HG03342 (cell line): ENCODE results near the gene ZNF280C.
"Not testable (repeated sequence)": the region's sequence is repeated elsewhere in the genome, so short reads cannot be mapped to it uniquely, and the experiment has no call there.

Experiments
- ATAC-seq: cut with Tn5 transposase; IDR thresholded peaks from one replicate; pipeline ENCODE4 v1.9.1; 2021; ENCODE audit warnings: mild to moderate bottlenecking, moderate library complexity; ENCODE audit not compliant: unreplicated experiment

ZNF280C gene

DNA sequence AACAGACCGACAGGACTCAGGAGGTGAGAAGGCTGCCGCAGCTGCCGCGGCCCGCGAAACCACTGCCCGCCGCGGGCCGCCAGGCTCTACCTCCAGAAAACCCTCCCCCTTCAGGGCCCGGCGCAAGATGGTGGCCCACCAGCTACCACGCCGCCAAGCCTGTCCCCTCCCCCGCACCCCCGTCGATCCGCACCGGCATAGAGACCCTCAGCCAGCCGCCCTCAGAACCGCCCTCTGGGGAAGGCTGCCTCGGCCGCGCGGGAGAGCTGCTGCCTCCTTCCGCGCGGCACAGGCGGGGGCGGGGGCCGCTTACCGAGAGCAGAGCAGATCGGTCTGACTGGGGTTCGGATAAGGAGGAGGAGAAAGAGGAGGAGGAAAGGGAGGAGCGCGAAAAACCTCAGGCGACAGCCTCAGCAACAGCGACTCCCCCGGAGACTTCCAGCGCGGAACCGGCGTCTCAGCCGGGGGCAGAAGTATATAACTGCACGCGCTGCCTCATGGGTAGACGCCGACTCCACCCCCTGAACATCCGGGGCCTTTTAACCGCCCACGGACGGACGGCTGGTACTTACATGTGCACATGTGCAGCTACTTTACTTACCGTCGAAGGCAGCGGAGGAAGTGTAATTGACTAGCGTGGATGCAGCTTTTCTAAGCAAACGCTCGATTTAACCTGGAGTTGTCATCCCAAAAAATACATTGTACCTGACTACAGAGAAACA is at the start of gene ZNF280C:
ZNF280C (minus strand) TSS at position 451 of the 722 bp plus-strand sequence. CDS start 8,450 bp downstream, outside the sequence.
- peak; percentile 95 for ATAC-seq

DNA sequence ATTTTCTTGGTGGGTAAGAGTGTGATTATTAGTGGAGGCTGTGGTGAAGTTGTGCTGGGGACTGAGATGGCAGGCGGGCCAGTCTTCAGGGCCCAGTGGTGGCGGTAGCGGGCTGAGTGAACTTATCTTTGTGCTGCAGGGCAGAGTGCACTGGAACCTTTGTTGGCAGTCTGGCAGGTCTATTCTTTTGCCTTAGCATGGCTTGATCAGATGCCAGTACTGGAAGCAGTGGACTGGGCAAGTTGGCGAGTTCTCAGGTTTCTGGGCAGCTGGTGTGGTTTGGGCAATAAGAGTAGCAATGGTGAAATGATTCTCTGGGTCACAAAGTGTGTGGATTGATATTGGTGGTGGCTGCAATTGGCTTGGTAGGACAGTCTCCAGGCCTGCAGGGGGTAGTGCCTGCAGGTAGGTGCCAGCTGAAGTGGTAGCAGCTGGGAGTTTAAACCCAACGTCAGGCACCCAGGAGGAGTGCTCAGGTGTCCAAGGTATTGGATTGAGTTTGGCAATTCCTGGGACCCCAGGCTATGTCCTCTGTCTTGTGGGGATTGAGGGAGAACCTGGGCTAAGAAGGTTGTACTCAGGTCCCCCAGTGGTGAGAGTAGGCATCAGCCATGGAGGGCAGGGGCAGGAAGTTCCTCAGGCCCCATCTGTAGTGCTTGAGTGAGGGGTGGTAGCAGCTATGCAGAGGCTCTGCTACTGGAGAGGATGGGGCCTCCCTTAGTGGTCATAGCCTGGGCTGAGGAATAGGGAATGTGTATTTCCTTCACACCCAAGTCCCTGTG is 36.1 kb upstream of the ZNF280C start:
- ATAC-seq = no peak

GRCh38 chrX:130301977-130302376 is 33.3 kb upstream of the ZNF280C start:
- ATAC-seq = no peak

GRCh38 chrX:130301405-130301804 is 32.7 kb upstream of the ZNF280C start:
- ATAC-seq = no peak

DNA sequence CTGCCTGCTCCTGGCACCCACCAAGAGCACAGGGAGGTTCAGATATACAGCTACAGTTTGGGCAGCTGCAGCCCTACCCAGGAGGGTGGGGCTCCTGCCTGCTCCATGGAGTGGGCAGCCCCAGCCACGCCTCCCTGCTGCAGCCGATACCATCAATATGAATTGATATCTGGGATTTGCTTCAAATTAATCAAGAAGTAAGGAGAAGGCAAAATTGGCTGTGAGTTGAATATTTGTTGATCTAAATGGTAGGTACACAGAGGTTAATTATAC is 31.2 kb upstream of the ZNF280C start:
- ATAC-seq = no peak

DNA sequence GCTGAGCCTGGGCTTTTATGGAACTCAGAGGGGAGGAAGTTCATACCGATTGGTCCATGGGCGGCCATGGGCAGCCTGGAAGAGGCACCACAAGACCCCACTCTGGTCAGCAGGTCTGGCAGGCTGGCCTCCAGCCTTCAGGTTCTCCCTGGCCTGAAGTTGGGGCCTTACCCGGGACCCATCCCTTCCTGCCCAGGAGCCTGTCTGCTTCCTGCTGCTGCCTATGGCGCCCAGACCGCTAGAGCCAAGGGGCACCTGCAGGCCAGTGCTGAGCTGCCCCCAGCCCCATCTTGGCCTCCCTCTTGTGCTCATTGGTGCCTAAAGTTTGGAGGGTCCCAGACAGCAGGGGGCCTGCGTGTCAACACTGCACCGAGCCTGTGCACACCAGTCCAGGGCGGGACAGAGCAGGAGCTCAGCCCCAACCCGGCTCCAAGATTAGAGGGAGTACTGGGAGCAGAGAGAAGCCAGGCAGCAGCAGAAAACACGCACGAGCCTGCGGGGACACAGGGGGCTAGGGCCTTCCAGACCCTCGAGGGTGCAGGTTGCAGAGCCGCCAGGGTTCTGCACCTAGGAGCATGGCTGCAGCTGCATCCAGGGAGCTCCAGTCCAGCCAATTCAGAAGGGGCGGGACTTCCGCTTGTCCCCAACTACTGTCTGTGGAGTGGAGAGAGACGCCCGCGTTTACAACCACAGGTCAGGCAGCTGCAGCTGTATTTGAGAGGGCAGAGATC is 30.7 kb upstream of the ZNF280C start:
- ATAC-seq = no peak

DNA sequence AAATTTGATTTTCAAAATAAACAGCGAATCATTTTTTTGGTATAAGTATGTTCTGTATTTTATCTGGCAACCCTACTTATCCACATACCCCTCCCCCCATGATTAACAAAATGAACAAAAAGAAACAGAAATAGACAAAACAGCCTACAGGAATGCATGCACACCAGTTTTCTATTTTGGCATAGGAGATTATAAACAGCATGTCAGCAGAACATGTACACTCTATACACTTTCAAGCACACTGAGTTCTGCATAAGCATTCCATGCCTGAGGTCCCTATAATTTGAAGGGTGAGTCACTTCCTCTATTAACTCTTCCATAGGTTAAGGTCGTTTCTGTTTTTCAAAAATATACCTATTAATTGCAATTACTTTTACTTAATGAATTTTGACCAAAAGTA is 28.0 kb upstream of the ZNF280C start:
- no peak for ATAC-seq

DNA sequence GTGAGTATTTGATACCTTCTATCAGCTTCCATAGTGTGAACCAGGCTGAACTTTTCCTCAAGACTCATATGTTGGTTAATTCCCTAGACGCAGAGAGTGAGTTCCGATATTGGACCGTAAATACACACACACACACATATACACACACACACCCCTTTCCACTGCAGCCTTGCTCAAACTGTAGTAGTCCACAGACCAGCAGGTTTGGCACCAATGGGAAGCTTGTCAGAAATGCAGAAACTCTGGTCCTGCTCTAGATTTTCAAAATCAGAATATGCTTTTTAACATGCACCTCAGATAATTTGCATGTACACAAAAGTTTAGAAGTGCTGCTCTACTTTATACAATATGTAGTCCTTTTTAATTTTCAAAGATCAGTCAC is 27.6 kb upstream of the ZNF280C start:
- no peak for ATAC-seq

- ATAC-seq = no peak
Measured at GRCh38 chrX:130295519-130296296, 27.0 kb upstream of the ZNF280C start.

GRCh38 chrX:130287071-130287770 is 18.5 kb upstream of the ZNF280C start:
- ATAC-seq = no peak

DNA sequence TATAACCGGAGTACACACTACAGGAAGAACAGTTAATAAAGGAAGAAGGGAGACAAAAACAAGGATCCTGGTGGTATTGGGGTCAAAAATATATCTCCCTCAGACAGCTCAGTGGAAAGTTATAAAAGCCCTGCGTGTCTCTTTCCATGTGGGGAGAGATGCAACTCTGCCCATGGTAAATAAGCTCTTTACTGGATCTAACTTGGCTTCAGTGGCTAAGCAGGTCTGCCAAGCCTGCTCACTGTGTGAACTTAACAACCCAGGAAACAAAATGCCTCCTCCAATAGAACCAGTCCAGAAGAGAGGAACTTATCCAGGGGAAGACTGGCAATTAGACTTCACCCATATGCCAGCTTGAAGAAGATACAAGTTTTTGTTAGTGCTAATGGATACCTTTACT is 17.0 kb upstream of the ZNF280C start:
- ATAC-seq = no peak

- ATAC-seq = no peak
Measured at GRCh38 chrX:130285069-130285620, 16.4 kb upstream of the ZNF280C start.

- ATAC-seq = no peak
Measured at GRCh38 chrX:130282151-130282550, 13.5 kb upstream of the ZNF280C start.

DNA sequence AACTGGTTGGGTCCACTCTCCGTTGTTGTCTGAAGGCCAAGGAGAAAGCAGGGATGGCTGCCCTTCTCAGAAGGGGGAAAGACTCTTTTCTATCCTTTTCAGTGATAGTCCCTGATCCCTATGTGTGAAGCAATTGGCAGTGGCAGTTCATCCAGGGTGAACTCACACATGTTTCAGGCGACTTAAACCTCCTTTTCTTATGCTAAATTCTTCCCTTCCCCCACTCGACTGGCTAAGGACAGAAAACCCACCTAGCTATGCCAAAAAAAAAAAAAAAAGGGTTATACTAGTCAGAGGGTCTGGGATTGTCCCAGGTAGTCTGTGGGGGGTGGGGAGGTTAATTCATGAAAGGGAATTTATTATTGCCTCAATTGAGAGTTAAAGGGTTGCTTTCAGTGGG is 12.2 kb upstream of the ZNF280C start:
- no peak for ATAC-seq

DNA sequence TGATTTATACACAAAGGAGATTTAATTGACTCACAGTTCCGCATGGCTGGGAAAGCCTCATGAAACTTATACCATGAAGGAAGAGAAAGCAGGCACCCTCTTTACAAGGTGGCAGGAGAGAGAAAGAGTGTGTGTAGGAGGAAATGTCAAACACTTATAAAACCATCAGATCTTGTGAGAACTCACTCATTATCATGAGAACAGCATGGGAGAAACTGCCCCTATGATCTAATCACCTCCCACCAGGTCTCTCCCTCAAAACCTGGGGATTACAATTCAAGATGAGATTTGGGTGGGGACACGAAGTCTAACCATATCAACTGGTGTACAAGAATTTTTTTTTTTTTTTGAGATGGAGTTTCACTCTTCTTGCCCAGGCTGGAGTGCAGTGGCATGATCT is 3.6 kb upstream of the ZNF280C start:
- not testable (repeated sequence) for ATAC-seq

DNA sequence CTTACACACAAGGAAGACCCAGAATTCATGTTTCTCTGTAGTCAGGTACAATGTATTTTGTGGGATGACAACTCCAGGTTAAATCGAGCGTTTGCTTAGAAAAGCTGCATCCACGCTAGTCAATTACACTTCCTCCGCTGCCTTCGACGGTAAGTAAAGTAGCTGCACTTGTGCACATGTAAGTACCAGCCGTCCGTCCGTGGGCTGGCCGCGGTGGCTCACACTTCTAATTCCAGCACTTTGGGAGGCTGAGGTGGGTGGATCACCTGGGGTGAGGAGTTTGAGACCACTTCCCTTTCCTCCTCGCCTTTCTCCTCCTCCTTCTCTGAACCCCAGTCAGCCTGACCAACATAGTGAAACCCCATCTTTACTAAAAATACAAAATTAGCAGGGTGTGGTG is 692 bp upstream of the ZNF280C start:
- not testable (repeated sequence) for ATAC-seq

- ATAC-seq = peak; percentile 2
Measured at GRCh38 chrX:130267956-130268448, 697 bp downstream of the ZNF280C start.

GRCh38 chrX:130264573-130264972 is 4.1 kb downstream of the ZNF280C start:
- ATAC-seq = no peak

GRCh38 chrX:130263016-130263415 is 5.7 kb downstream of the ZNF280C start:
- no peak for ATAC-seq

GRCh38 chrX:130262231-130262630 is 6.5 kb downstream of the ZNF280C start:
- ATAC-seq = no peak
